Measurements from ENCODE around the gene FMN1.

DNA sequence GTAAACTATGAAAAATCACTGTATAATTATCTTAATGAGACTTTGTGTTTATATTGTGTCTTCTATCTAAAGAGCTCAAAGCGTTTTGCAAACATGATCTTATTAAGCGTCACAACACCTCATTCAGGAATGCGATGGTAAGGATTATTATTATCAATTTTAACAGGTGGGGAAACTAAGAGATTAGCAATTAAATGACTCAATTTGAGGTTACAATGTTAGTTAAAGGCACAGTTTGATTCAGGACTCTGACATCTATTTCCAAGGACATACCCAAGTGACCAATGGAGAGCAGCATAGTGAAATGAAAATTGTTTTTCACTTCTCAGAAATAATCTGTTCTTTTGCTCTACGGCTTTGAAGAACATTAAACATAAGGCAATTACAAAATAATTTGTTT is 74.6 kb downstream of the FMN1 start:
- TF ChIP-seq CTCF (IDR thresholded peaks at IDR 0.05) (no peak), POLR2AphosphoS5 (IDR thresholded peaks at IDR 0.05) (no peak)
